Measurements from ENCODE around the gene MAPKAPK3.

DNA sequence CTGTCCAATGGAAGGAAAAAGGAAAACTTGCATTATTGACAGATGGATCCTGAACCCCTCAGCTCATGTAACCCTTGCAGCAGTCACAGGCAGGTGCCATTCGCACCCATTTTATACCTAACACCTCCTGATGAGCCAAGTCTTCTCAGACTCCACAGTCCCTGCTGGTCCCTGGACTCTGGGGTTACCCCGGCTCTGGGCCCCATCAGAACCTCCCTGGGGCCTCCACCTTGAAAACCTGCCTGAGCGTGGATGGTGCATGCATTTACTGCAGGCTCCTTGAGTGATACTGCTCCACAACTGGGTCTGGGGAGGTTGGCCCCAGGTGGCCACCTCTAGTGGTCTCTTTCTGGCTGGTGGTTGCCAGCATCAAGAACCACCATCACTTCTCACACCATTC, 41.9 kb downstream of the MAPKAPK3 start:
- TF ChIP-seq YY1 (IDR thresholded peaks at IDR 0.05; ENCODE audit: low read depth) (no peak), TCF12 (IDR thresholded peaks at IDR 0.05; ENCODE audit: low read depth) (no peak), TAF1 (IDR thresholded peaks at IDR 0.05; ENCODE audit: low read depth) (no peak), CEBPB (IDR thresholded peaks at IDR 0.05) (no peak), FOXM1 (IDR thresholded peaks at IDR 0.05; ENCODE audit: borderline replicate concordance, low read depth) (no peak), EP300 (IDR thresholded peaks at IDR 0.05; ENCODE audit: borderline replicate concordance) (no peak)
- TF ChIP-seq, protein P1, sequence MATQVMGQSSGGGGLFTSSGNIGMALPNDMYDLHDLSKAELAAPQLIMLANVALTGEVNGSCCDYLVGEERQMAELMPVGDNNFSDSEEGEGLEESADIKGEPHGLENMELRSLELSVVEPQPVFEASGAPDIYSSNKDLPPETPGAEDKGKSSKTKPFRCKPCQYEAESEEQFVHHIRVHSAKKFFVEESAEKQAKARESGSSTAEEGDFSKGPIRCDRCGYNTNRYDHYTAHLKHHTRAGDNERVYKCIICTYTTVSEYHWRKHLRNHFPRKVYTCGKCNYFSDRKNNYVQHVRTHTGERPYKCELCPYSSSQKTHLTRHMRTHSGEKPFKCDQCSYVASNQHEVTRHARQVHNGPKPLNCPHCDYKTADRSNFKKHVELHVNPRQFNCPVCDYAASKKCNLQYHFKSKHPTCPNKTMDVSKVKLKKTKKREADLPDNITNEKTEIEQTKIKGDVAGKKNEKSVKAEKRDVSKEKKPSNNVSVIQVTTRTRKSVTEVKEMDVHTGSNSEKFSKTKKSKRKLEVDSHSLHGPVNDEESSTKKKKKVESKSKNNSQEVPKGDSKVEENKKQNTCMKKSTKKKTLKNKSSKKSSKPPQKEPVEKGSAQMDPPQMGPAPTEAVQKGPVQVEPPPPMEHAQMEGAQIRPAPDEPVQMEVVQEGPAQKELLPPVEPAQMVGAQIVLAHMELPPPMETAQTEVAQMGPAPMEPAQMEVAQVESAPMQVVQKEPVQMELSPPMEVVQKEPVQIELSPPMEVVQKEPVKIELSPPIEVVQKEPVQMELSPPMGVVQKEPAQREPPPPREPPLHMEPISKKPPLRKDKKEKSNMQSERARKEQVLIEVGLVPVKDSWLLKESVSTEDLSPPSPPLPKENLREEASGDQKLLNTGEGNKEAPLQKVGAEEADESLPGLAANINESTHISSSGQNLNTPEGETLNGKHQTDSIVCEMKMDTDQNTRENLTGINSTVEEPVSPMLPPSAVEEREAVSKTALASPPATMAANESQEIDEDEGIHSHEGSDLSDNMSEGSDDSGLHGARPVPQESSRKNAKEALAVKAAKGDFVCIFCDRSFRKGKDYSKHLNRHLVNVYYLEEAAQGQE (IDR thresholded peaks at IDR 0.05; ENCODE audit: low read depth) = no peak
- TF ChIP-seq, protein P2, sequence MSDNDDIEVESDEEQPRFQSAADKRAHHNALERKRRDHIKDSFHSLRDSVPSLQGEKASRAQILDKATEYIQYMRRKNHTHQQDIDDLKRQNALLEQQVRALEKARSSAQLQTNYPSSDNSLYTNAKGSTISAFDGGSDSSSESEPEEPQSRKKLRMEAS (IDR thresholded peaks at IDR 0.05) = no peak
